GM12864 (cell line): ENCODE results near the gene SPTBN2.
A peak's percentile ranks its signal among the peaks of the same experiment; 100 is the strongest.

Source experiments
- DNase-seq: peaks from one replicate; pipeline ENCODE4 v3.0.0-alpha.2; 2011; ENCODE audit warnings: low read depth
- H3K4me3 ChIP-seq: 2 replicates; pipeline ENCODE4 v1.5.1; 2011; ENCODE audit warnings: mild to moderate bottlenecking, low read depth, low read length, control low read depth
- CTCF ChIP-seq: IDR thresholded peaks from 2 replicates; pipeline ENCODE4 v1.5.1; 2011; ENCODE audit warnings: low read depth, mild to moderate bottlenecking, moderate library complexity, low read length, control low read depth, inconsistent platforms; ENCODE audit errors: missing control alignments

Gene SPTBN2

GRCh38 chr11:66728693-66729385 is at the start of gene SPTBN2:
Gene SPTBN2 (minus strand): TSS chr11:66729216. CDS start chr11:66721240, 7,976 bp downstream.
- DNase-seq, result no peak

GRCh38 chr11:66768818-66769217 is 39.8 kb upstream of the SPTBN2 start:
- DNase-seq, result no peak
- no peak for TF ChIP-seq CTCF
- no peak overlapping the region for H3K4me3 ChIP-seq

More at GRCh38 chr11:66728693-66729385, at the start of gene SPTBN2:
- no peak for TF ChIP-seq CTCF
- H3K4me3 ChIP-seq, result peak within 1 kb of the TSS; percentile 38

GRCh38 chr11:66768088-66768521 is 39.1 kb upstream of the SPTBN2 start:
- no peak overlapping the region for H3K4me3 ChIP-seq
- no peak for DNase-seq
- TF ChIP-seq CTCF, result no peak

GRCh38 chr11:66767666-66768065 is 38.6 kb upstream of the SPTBN2 start:
- DNase-seq, result no peak
- no peak for TF ChIP-seq CTCF
- H3K4me3 ChIP-seq, result no peak overlapping the region

- no peak for DNase-seq
- no peak for TF ChIP-seq CTCF
- H3K4me3 ChIP-seq, result no peak overlapping the region
These were observed 37.7 kb upstream of the SPTBN2 start for GRCh38 chr11:66766681-66767080.

- TF ChIP-seq CTCF, result no peak
- no peak overlapping the region for H3K4me3 ChIP-seq
- DNase-seq, result no peak
These were observed 33.1 kb upstream of the SPTBN2 start for GRCh38 chr11:66762088-66762487.

GRCh38 chr11:66752148-66752547 is 23.1 kb upstream of the SPTBN2 start:
- no peak for DNase-seq
- no peak for TF ChIP-seq CTCF
- no peak overlapping the region for H3K4me3 ChIP-seq
